Stimulated activated CD8-positive, alpha-beta memory T cell treated with anti-CD3 and anti-CD28 coated beads, Interleukin-7, amount 100 ng/mL, for 24 hours (primary cell): ENCODE data around the gene STIP1.

Experiments
- DNase-seq: peaks from one replicate; pipeline ENCODE4 v3.0.0-alpha.2; 2020; ENCODE audit warnings: low read depth

STIP1 gene

DNA sequence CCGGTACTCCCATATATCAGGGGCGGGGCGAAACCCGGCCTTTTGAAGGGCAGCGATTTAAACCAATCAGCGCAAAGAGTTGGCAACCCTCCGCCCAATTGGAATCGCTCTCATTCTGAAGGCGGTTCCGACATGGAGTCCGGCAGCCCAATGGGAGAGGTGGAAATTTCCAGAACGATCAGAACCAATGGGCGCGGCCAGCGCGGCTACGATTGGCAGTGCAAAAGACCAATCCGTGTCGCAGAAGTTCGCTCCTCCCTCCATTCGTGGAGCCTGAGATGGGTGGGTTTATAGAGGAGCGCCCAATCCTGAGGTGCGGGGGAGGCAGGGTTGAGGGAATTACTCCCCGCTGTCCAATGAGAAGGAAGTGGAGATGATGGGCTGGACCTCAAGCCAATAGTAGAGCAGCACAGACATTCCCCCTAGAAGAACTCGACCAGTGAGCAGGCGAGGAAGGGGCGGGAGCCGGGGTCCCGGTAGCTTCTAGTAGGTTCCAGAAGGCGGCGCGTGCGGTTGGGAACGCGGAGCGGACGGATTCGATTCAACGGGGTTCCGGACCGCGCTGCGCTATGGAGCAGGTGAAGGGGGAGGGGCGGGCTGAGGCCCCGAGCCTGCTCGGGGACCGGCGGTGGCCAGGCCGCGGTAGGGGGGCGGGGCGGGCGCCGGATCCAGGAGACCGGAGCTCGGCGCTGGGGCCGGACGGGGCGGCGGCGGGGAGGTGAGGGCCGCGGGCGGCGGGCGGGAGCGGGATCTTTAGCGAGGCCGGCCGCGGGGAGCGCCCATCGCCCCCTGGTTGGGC lies at the start of gene STIP1:
STIP1 (plus strand) TSS at position 479 of the 799 bp plus-strand sequence; CDS start at position 570, 91 bp downstream.
- DNase-seq: peak; percentile 98

DNA sequence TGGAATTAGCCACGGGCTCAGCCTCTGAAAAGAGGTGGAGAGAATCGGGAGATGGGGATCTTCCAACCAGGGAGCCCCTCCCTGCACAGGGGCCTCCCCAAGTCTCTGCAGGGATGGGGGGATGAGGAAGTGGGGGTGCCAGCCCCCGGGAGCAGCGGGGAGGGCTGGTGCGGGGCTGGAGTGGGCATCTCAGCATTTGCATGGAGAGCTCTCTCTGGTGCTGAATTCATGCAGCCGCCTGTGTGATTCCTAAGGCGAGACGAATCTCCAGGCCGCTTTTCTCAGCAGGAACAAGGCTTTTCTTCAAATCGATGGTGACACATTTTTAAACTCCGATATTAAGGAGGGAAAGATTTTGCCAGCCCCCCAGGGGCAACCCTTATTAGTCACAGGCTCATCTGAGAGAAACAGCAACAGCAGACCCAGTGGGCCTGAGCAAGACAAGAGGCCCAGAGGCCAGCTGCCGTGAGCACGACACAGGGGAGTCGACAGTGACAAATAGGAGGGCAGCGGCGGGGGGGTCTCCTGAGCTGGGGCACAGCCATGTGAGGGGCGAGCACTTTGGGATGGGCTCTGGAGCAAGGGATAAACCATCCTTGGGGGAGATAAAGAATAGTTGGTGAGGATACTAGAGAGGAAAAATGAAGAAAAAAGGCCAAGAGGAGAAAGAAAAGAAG lies 49.1 kb upstream of the STIP1 start:
- DNase-seq: no peak

DNA sequence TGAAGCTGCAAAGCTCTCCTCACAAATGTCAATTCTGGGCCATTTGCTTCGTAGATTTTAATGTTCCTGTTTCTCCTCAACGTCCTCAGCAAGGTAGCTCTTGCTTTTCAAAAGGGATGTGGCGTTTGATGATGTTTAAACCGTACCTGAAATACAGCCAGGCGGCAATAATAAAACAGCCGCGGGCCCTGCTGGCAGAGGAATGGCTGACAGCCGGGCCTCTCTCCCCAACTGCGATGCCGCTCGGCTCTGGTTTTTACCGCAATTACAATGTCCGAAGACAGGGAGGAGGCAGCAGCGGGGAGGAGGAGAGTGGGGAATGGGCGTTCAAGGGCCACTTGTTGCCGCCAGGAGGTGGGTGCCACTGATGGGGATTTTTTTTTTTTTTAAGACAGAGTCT lies 47.6 kb upstream of the STIP1 start:
- DNase-seq: no peak

DNA sequence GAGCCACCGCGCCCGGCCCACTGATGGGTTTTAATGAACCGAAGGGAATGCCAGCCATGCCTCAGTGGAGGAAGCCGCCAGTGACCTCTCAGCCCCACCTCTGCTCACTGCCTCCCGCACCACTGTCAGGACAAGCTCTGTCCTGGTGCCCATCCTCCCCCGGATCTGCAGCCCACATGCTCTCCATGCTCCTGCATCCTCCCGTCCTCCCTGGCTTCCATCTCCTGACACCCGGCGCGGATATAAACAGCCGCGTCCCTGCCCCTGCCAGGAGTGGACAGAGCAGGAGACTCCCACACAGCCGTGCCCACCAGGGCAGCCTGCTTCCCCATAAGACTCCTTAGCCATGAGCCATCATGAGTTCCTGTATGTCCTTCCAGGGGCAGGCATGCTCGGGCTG lies 46.9 kb upstream of the STIP1 start:
- no peak for DNase-seq

DNA sequence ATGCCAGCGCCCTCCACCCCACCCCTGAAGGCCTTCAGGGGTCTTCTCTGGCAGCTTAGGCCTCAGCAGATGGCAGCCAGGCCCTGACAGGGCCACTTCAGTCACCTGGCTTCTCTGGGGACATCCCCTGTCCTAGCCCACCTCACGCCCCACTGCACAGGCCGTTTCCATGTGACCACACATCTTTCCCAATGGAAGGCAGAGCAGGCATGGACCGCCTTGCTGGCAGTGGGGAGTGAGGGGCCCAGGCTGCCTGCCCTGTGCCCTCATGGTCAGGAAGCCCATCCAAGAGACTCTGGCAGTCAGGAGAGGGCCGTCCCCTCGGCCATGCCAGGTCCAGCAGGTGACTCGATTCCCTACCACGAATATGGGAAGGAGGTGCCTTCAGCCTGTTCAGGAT lies 45.9 kb upstream of the STIP1 start:
- no peak for DNase-seq

DNA sequence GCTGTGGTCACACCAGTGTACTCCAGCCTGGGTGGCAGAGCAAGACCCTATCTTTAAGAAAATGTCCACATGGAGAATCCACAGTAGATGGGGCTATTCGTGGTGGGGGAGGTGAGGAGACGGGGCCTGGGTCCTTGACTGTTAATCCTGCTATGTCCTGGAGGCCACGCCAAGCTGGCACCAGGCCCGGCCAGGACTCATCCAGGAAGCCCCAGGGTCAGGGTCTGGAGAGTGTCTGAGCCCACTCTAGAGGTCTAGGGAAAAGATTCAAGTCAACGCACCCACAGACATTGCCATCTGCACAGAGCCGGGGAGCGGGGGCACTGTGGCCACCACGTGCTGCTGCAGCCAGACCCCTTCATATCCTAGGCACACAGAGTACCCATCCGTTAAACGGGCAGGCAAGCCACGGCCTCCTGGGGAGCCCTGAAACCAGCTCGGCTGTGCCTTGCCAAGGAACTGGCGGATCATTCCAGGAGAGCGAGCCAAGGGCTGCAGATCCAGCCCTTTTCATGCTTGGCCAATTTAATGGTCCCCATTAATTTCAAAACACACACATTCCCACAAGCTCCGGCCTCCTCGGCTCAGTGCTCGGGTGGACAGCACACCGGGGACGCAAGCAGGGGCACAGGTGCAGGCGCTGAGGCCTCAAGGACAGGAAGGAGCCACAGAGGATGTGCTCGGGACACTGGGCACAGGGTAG lies 44.7 kb upstream of the STIP1 start:
- no peak for DNase-seq

DNA sequence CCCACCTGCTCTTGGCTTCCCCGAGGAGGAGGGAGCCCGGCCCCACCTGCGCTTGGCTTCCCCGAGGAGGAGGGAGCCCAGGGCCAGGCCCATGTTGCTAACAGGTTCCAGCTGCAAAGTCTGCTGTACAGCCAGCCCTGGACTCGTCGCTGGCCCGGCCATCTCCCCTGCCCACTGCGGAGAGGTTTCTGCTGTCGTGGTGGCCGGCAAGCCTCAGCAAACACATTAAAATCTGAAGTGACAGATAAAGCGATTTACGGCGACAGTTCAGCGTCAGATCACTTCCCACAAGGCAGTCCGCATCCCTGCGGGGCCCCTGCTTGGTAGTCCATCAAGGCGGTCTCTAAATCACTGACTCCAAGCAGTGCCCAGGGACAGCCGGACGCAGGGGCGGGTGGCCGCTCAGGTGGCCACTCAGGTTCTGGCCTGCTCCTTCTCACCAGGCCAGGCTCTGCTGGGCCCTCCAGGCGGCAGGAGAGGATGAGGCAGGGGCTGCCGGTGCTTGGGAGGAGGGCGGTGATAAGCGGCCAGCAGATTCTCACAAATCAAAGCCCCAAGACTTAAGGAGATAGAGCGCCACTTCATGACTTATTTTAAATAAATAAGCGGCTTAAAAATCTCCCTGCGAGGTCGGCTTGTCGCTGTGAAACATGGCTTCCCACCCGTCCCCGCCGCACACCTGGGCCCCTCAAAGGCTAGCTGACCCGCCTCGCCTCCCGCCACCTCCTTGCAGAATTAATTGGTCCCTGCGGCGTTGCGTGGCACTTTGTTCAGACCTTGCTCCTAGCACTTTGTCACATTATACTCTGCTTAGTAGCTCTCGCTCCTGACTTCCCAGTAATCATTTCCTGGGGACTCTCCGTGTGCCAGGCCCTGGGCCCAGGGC lies 41.1 kb upstream of the STIP1 start:
- no peak for DNase-seq

DNA sequence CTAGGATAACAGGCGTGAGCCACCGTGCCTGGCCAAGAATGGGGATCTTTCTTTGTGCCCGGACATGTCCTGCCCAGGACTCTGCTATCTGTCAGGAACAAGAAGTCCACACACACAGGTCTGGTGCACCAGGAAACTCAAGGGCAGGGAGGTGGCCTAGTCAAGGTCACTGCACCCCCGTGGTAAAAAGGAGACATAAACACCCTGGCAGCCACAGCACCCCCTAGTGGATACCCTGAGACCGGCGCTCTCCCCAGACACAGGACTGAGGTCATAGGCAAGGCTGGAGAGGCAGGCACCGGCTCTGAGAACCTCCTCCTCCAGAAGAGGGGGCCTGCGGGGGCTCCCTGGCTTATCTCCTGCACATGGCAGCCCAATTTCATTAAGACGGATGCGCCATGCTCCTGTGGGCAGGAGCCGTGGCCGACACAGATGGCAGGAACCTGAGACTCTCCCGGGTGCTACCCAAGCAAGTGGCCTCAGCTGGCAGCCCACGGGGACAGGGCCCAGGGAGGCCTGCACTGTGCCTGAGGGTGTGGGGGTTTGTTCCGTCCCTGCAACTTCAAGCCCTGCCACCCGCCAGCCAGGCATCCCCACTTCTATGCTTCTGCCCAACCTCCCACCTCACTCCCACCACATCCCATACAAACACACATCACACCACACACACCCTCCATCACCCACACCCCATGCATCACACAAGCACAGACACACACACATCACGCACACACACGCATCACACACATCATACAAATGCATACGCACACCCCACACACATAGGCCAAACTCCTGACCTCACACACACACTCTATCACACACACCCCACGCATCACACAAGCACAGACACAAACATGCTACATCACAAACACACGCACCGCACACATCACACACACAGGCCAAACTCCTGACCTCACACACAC lies 39.7 kb upstream of the STIP1 start:
- peak; percentile 24 for DNase-seq

DNA sequence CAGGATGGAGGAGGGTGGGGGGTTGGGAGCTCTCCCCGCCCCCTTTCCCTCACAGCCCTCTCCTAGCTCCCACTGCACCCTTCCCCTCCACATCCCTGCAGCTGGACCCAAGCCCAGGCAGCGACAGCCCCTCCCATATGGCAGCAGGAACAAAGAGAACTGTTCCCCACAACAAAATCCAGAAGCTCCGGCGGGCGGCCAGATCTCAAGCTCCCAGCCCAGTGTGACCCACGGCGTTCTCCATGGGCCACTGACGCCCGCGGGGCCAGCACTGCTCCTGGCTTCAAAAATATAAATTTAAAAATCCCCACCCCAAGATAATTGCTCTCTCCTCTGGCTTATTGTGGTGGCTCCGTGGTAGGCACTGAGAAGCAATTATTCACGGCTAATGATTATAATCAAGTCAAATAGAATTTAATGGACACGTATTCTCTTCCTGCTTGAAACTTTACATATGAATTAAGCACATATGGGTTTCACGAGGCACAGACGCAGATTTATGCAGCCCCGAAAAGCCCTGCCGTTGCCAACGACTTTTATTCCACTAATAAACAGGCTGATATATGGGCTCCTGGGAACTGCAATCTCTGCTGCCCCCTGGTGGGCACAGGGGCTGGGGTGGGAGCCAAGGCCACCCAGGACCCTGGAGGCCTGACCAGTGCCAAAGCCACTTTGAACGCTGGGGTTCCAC lies 37.6 kb upstream of the STIP1 start:
- peak; percentile 59 for DNase-seq

DNA sequence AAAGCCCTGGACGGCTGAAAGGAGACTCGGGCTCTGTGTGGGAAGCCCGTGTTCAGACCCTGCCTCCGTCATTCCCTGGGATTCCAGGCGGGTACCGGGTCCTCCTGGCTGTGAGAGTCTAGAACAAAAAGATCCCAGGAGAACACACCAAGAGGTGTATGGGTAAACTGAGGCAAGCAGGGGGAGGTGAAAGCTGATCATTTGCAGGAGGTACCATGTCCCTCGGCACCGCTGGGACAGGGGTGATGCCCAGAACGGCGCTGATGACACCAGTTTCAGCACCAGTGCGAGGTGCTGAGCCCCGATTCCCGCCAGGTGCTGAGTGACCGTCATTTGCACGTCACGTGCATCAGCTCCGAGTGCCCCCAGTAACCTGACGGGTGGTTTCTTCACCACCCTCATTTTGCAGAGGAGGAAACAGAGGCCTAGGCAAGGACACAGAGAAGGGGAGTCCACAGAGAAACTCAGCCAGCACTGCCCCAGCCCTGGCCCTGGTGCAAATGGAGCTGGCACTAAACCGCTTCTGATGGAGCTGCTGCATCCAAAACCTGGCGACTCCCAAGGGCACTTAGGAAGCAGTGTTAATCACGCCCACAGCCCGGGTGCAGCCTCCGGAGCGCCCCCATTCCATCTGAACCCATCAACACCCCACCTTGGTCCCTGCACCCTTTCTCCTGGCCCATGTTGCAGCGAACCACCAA lies 36.9 kb upstream of the STIP1 start:
- no peak for DNase-seq

DNA sequence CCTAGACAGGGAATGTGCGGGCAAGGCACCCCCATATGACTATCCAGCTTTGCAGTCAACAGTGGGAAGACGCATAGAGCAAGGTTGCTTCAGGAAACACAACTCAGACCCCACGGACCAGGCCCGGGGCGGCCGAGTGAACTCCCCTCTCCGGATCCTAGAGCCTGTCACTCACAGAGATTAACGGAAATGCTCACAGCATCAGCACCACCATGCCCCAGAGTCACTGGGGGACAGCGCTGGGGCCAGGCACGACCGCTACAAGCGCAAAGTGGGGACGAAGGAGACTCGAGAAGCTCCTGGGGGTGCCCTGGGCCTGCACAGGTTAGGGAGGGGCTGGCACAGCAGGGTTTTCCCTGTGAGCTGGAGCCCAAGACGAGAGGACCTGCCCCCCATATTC lies 35.9 kb upstream of the STIP1 start:
- no peak for DNase-seq

DNA sequence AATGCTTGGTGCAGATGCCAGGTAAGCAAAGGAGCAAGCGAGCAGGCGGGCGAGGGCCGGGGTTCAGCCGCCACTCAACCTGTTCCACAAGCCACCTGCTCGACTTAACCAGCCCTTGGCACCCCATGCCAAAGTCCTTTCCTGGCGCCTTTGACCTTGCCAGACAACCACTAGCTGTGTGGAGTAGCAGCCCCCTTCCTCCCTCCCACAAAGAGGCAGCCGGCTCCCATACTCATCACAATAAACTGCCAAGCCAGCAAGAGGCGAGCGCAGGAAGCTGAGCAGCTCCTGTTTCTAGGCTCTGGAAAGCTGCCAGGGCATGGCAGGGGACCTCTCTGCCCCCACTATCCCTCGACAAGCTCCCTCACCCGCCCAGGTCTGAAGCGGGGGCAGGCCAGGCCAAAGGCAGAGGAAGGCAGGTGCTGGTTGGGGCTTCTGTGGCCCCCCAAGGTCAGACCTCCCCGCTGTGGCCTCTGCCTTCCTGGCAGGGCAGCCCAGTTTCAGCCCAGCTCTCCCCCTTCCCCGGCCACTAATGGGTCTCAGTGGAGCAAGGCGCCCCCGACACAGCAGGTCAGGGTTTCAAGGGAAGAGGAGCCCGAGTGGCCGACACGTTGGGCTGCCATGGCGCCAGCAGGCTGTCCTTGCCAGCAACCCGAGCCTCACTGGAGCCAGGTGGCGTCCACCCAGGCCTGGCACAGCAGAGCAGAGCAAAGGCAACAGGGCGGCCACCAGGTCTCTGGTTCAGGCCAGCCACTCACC lies 35.3 kb upstream of the STIP1 start:
- no peak for DNase-seq

DNA sequence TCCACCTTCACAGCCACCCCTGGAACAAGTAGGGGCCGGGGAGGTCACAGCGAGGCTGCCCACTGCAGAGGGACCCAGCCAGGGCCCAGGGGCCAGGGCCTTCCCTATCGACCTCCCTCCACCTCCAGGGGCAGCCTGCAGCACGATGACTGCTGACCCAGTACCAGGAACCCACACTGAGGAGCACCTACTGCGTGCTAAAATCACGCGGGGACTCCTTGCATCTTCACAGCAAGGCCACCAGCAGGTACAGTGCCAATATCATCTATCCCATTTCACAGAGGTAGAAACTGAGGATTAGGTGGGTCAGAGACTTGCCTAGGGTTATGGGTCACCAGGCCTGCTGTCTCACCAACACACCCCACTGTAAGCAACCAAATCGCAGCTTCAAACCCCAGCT lies 34.6 kb upstream of the STIP1 start:
- no peak for DNase-seq

DNA sequence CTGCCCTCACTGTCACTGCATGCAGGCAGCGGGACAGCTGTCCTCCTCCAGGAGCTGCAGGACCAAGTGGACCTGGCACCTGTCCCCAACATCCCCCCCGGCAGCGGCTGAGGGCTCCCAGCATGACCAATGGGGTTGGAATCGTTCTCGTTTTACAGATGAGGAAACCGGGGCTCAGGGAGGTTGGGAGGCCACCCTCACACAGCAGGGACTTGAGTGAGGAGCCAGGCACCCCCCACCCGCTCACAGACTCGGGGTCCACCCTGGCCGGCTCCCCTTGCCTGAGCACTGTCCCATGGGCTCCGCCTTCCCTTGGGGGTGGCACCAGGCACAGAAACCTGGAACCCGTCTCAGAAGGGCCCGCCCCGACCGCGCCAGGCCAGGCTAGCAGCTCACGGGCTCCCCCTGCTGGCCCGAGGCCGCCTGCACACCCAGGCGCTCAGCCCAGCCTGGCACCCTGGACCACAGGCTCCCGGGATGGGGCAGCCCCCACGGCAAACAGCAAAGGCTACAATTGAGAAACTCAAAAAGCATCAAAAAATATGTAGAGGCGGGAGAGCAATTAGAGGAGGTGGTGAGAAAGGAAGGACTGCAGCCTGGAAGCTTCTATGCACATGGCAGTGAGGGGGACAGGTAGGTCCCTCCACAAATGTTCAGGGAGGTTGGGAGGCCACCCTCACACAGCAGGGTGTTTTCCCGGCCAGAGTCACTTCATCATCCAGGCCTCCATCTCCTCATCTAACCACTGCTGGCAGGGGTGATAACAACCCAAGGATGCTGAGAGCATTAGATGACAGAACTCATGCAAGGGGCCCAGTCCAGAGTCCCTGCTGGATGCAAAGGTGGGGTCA lies 32.9 kb upstream of the STIP1 start:
- peak; percentile 50 for DNase-seq

DNA sequence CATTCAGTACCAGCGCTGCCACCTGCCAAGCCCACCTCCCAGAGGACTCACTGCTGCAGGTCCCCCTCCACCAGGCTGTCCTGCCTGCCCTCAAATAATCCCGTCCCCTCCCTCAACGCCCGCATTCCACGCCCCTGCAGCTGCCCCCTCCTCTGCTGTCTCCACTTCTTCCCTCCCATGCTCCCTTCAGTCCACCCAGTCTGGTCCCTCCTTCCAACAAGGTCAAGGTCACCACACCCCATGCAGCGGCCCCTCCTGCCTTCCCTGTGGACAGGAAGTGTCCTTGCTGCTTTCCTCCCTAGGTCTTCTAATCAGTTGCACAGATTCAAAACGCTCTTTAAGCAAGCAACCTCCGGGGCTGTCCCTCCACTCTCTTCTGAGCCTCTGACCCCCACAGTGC lies 32.2 kb upstream of the STIP1 start:
- DNase-seq: no peak

DNA sequence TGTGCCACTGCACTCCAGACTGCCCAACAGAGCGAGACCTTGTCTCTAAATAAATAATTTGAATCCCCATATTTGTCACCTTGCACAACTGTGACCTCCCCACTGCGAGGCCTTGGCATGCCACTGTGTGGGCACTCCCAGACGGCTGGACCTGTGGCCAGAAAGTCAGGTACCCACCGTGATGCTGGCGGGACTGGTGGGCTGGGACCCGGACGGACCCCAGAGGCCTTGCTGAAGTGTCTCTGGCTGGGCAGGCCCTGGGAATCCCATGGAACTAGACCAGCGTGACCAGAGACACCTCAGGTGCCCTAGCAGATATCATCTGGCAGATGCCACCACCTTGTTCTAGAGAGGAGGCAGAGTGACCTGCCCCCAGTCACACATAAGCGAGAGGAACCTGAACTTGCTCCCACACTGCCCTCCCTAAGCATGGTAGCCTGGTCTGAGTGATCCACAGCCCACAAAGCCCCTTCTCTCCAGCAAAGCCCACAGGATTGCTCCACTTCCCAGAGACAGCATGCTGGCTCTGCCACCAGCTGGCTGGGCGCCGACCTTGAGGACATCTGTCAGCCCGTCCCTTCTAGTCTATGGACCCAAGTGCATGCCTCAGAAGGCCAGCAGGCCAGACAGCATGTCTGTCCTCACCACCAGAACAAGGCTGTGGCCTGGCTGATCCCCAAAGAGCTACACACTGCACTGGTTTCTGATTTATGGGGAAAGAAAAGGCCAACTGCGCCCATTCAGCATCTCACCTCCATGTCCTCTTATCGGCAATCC lies 29.5 kb upstream of the STIP1 start:
- no peak for DNase-seq
